HG03575 (cell line): Measurements from ENCODE around the gene SLC20A1.
"Not testable (repeated sequence)": the region's sequence is repeated elsewhere in the genome, so short reads cannot be mapped to it uniquely, and the experiment has no call there.

Experiments
- ATAC-seq: cut with Tn5 transposase; IDR thresholded peaks from one replicate; pipeline ENCODE4 v1.9.1; 2021; ENCODE audit not compliant: unreplicated experiment, insufficient number of reproducible peaks, low FRiP score; ENCODE audit errors: extremely low read depth

The SLC20A1 gene

GRCh38 chr2:112643488-112643887 lies 2.3 kb upstream of the SLC20A1 start:
- no peak for ATAC-seq

DNA sequence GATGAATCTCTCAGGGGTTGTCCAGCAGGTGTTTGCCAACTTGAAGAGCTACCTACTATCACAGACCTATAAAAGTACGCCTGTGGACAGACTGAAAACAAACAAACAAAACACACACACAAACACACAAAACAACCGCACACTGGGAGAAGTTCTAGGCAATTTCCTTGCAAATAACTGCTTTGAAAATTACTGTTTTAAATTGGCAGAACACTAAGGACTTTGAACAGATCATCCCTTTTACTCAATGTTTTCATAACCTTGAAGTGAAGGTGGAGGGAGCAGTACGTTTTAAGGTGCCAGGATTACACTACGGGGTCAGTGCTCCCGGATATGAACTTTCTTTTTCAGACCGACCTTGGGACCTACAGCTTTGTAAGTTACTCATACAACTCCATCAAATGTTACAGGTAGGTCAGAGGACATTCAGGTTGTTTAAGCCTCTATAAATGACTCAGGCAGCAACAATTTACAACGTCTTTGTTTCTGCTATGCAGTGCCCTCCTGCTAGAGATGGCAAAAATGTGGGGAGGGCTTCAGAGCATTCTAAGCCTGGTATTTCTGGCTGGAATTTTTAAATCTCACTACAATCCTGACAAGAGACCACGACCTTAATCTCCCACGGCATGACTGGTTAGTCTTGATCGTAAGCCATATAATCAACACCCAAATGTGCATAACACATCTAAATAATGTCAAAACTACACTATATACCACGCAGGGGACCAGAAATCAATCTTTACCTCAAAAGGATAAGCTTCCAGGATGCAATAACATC lies 1.4 kb upstream of the SLC20A1 start:
- no peak for ATAC-seq

DNA sequence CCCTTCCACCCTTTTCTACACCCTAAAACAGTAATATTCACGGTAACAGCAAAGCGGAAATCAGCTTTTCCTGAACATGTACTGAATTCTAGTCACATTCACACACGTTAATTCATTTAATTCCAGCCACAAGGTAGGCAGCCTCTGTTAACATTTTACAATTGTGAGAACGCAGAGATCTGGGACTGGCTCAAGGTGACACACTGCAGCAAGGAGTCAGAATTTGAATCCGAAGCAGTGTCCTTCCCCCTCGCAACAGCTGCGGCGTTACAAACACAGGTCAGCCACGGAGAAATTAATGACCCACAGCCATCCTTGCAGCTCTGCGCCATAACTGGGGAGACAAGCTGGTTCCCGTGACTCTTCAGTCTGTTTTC lies 818 bp upstream of the SLC20A1 start:
- ATAC-seq = no peak

- ATAC-seq = no peak
Observed at GRCh38 chr2:112646102-112646719, 472 bp downstream of the SLC20A1 start.

GRCh38 chr2:112646791-112647689 lies 1.3 kb downstream of the SLC20A1 start:
- ATAC-seq = no peak

GRCh38 chr2:112648081-112648480 lies 2.3 kb downstream of the SLC20A1 start:
- ATAC-seq = no peak

GRCh38 chr2:112656679-112657078 lies 10.9 kb downstream of the SLC20A1 start:
- no peak for ATAC-seq

- ATAC-seq = no peak
Observed at GRCh38 chr2:112658301-112658700, 12.6 kb downstream of the SLC20A1 start.

DNA sequence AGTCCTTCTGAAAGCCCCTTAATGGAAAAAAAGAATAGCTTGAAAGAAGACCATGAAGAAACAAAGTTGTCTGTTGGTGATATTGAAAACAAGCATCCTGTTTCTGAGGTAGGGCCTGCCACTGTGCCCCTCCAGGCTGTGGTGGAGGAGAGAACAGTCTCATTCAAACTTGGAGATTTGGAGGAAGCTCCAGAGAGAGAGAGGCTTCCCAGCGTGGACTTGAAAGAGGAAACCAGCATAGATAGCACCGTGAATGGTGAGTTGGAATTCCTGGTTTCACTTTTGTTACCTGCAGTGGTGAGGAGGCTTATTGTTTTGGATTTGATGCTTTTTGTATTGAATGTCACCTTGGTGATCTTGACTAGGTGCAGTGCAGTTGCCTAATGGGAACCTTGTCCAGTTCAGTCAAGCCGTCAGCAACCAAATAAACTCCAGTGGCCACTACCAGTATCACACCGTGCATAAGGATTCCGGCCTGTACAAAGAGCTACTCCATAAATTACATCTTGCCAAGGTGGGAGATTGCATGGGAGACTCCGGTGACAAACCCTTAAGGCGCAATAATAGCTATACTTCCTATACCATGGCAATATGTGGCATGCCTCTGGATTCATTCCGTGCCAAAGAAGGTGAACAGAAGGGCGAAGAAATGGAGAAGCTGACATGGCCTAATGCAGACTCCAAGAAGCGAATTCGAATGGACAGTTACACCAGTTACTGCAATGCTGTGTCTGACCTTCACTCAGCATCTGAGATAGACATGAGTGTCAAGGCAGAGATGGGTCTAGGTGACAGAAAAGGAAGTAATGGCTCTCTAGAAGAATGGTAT lies 13.3 kb downstream of the SLC20A1 start:
- ATAC-seq = no peak

DNA sequence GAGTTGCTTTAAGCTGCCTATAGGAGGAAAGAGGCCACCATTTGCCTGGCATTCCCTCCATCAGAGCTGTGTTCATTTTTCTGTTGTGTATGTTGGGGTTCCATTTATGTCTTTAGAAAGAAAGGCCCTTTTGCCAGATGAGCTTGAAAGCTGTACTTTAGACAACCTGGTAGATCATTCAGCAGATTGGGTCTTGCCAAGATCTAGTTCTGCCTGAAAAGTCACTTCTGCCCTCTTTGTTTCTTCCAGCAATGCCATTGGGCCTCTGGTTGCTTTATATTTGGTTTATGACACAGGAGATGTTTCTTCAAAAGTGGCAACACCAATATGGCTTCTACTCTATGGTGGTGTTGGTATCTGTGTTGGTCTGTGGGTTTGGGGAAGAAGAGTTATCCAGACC lies 14.4 kb downstream of the SLC20A1 start:
- no peak for ATAC-seq

DNA sequence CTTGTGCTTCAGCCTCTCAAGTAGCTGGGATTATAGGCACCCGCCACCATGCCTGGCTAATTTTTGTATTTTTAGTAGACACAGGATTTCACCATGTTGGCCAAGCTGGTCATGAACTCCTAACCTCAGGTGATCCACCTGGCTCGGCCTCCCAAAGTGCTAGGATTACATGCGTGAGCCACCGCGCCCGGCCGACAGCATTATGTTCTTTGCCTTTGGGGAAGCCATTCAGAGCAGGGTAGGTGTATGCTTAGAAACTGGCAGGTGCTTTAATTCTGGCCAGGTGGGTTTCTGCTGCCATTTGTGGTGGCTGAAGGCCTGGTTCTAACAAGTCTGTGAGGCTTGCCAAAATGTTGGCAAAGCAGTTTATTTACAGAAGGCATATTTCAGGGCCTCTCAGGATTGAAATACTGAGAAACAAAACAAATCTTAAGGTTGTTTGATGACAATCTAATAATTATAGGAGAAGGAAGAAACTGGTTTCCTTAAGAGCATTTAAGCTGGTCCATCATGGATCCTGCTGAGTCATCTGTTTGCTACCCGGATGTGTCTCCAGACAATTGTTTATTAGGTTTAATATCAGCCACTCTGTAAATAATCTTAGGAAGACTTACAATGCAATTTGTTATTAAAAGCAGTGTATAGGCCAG lies 16.0 kb downstream of the SLC20A1 start:
- no peak for ATAC-seq

DNA sequence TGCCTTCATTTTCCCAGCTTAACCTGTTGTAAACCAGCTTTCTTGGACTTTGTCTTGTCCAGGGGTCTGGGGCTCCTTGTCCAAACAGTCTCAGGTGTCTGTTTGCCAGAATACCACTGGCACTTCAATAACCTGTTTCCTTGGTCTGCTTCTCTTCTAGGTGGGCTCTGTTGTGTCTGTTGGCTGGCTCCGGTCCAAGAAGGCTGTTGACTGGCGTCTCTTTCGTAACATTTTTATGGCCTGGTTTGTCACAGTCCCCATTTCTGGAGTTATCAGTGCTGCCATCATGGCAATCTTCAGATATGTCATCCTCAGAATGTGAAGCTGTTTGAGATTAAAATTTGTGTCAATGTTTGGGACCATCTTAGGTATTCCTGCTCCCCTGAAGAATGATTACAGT lies 17.0 kb downstream of the SLC20A1 start:
- no peak for ATAC-seq

DNA sequence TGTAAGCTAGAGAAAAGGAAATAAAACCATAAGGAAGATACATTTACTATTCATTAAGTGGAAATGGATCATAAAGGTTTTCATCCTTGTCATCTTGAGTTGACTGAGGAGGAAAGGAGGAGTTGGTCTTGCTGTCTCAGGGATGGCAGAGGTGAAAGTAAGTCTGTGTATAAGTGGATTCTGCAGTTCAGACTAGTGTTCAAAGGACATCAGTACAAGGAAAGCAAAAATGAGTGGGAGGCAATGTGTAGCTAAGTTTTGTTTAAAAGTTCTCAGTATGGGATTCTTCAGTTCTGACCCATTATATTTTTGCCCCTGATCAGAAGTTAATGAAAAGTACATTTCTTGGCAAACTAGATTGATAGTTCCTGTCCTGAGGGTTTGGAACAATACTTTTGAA lies 18.9 kb downstream of the SLC20A1 start:
- no peak for ATAC-seq

DNA sequence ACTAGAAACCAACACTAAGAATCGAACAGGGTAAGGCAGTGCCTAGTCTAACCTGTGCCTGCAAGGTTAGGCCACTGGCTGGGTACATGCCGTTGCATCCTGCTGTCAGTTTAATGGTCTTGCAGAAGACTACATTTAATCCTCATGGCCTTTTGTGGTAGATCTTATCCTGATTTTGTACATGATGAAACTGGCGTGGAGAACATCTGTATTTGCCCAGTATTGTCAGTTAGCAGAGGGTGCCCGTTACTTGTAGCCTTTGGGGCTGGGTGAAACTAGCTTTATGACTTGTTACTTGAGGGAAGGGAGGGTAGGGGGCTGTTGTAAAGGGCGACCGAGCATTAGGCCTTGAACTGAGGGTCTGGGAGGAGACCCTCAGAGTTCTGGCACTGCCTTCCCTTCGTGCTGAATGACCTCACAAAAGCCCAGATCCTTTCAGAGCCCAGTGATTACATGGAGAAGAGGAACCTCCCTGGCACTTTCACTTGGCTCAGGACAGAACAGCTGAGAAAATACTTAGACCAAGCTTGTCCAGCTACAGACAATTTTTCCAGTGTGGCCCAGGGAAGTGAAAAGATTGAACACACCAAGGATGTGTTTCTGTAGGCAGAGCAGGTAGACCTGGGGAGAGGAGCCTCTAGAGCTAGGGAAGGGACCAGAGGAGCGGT lies 19.5 kb downstream of the SLC20A1 start:
- no peak for ATAC-seq

- ATAC-seq = no peak
Observed at GRCh38 chr2:112666761-112667122, 21.0 kb downstream of the SLC20A1 start.

DNA sequence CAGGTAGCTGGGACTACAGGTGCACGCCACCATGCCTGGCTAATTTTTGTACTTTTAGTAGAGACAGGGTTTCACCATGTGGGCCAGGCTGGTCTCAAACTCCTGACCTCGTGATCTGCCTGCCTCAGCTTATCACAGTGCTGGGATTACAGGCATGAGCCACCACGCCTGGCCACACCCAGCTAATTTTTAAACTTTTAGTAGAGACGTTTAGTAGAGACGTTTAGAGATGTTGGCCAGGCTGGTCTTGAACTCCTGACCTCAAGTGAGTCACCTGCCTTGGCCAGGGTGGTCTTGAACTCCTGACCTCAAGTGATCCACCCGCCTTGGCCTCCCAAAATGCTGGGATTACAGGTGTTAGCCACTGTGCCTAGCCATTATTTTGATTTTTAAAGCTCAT lies 21.8 kb downstream of the SLC20A1 start:
- ATAC-seq = not testable (repeated sequence)

GRCh38 chr2:112669667-112670066 lies 23.9 kb downstream of the SLC20A1 start:
- ATAC-seq = no peak
